B cell (primary cell): ENCODE data around the gene KCNQ5. TPM values are rescaled to one million over a fixed set of nuclear protein-coding genes. Genes with fewer than 3 reads are reported as not detected.

Experiments
- ATAC-seq: fragments of 200-7000 bp; cut with Tn5 transposase; one replicate; pipeline ENCODE4 v1.10.0; 2021; ENCODE audit warnings: low read depth, mild to moderate bottlenecking, moderate number of reproducible peaks, moderate library complexity
- CTCF ChIA-PET: fragments of 350-600 bp; sonication (Branson Sonifier 250); formaldehyde crosslinking; loops from one replicate; lab custom pipeline; 2021; ENCODE audit warnings: antibody characterized with exemption, inconsistent platforms; lab: Charles Lee
- POLR2A ChIA-PET: fragments of 350-600 bp; sonication (Branson Sonifier 250); formaldehyde crosslinking; loops from one replicate; lab custom pipeline; 2021; ENCODE audit warnings: antibody characterized with exemption; lab: Charles Lee
- DNase-seq: peaks from one replicate; pipeline ENCODE4 v3.0.0; 2013
- H2AFZ ChIP-seq: 2 replicates; pipeline ENCODE4 v1.6.1; 2012; ENCODE audit warnings: mild to moderate bottlenecking, low read depth, low read length; ENCODE audit not compliant: insufficient read depth, poor library complexity, severe bottlenecking
- H3K27ac ChIP-seq, 2 donors: 1 replicate in 1 of 2; 2 replicates in 1 of 2; pipeline ENCODE4 v1.5.1; 2012 to 2013; ENCODE audit warnings: low read length in 2 of 2, mild to moderate bottlenecking in 2 of 2, moderate library complexity in 1 of 2
- H3K27me3 ChIP-seq, 4 experiments: fragments of 200-600 bp in 1 of 4; sonication (generic) in 1 of 4; replicated peaks in 1 of 4; 1 replicate in 2 of 4; 2 replicates in 2 of 4; pipeline versions ENCODE4 v1.6.1 to v1.7.0; 2013 to 2016; ENCODE audit warnings: low read length in 3 of 4, mild to moderate bottlenecking in 2 of 4, mixed read lengths in 1 of 4, moderate library complexity in 1 of 4; ENCODE audit not compliant: insufficient read depth in 4 of 4, control insufficient read depth in 3 of 4; ENCODE audit errors: control extremely low read depth in 1 of 4
- H3K36me3 ChIP-seq, 2 experiments: replicated peaks in 1 of 2; 1 replicate in 1 of 2; 2 replicates in 1 of 2; pipeline versions ENCODE4 v1.6.1 to v1.7.1; 2013; ENCODE audit warnings: low read length in 1 of 2; ENCODE audit not compliant: insufficient read depth in 2 of 2, control insufficient read depth in 1 of 2; ENCODE audit errors: control extremely low read depth in 1 of 2, extremely low read depth in 1 of 2
- H3K4me1 ChIP-seq, 2 donors: fragments of 200-600 bp in 1 of 2; sonication (generic) in 1 of 2; 1 replicate in 1 of 2; 2 replicates in 1 of 2; pipeline versions ENCODE4 v1.5.1 to v1.6.1; 2013 to 2017; ENCODE audit warnings: low read length in 2 of 2; ENCODE audit not compliant: control insufficient read depth in 2 of 2, insufficient read depth in 2 of 2
- H3K4me2 ChIP-seq: replicated peaks from 2 replicates; pipeline ENCODE3; 2012; ENCODE audit warnings: mild to moderate bottlenecking, low read depth, low read length; ENCODE audit not compliant: poor library complexity, severe bottlenecking
- H3K4me3 ChIP-seq, 5 experiments: fragments of 200-600 bp in 1 of 5; sonication (generic) in 1 of 5; 1 replicate in 3 of 5; 2 replicates in 2 of 5; pipeline versions ENCODE4 v1.5.1 to v1.7.0; 2011 to 2016; ENCODE audit warnings: low read length in 4 of 5, mild to moderate bottlenecking in 4 of 5, low read depth in 2 of 5, control low read depth in 1 of 5, moderate library complexity in 1 of 5; ENCODE audit not compliant: insufficient read depth in 1 of 5; ENCODE audit errors: control extremely low read depth in 1 of 5, extremely low read depth in 1 of 5
- H3K79me2 ChIP-seq: fragments of 200-600 bp; sonication (generic); one replicate; pipeline ENCODE4 v1.6.0; 2016; ENCODE audit warnings: low read length; ENCODE audit not compliant: control insufficient read depth, insufficient read depth
- H3K9ac ChIP-seq: fragments of 200-600 bp; sonication (generic); 2 replicates; pipeline ENCODE4 v1.6.1; 2017; ENCODE audit warnings: mild to moderate bottlenecking, low read length, moderate library complexity
- H3K9me3 ChIP-seq, 3 donors: one replicate each; pipeline versions ENCODE4 v1.6.1 to v1.7.1; 2013; ENCODE audit warnings: low read length in 2 of 3; ENCODE audit not compliant: control insufficient read depth in 2 of 3, insufficient read depth in 1 of 3; ENCODE audit errors: control extremely low read depth in 1 of 3
- H4K20me1 ChIP-seq: 2 replicates; pipeline ENCODE4 v1.6.0; 2012; ENCODE audit warnings: mild to moderate bottlenecking, low read length; ENCODE audit not compliant: insufficient read depth, control insufficient read depth, poor library complexity, severe bottlenecking
- H3K27ac Mint-ChIP-seq: one replicate; pipeline ENCODE4 v1.8.0; 2021; ENCODE audit warnings: mixed read lengths
- H3K27me3 Mint-ChIP-seq: one replicate; pipeline ENCODE4 v1.8.0; 2021; ENCODE audit warnings: mixed read lengths
- H3K4me1 Mint-ChIP-seq: one replicate; pipeline ENCODE4 v1.8.0; 2021; ENCODE audit warnings: mixed read lengths
- H3K4me3 Mint-ChIP-seq: one replicate; pipeline ENCODE4 v1.8.0; 2021; ENCODE audit warnings: mixed read lengths
- H3K9me3 Mint-ChIP-seq: one replicate; pipeline ENCODE4 v1.8.0; 2022; ENCODE audit warnings: mixed read lengths; ENCODE audit not compliant: insufficient read depth
- CTCF ChIP-seq: fragments of 200-600 bp; IDR thresholded peaks from one replicate; pipeline ENCODE4 v1.8.0; 2022; ENCODE audit warnings: antibody characterized with exemption, mild to moderate bottlenecking
- EZH2 ChIP-seq: IDR thresholded peaks from 2 replicates; pipeline ENCODE4 v1.6.1; 2012; ENCODE audit warnings: borderline replicate concordance, low read depth, mild to moderate bottlenecking, moderate library complexity, low read length; ENCODE audit not compliant: insufficient read depth, poor library complexity, severe bottlenecking
- WGBS: methylation state at CpG from one replicate; pipeline ENCODE4 v1.1.5; 2013; ENCODE audit warnings: missing lambda C conversion rate; ENCODE audit not compliant: insufficient coverage; 5-methylcytosine and 5-hydroxymethylcytosine counted together
- intact Hi-C: fragments of 100-400 bp; cut with micrococcal nuclease; formaldehyde crosslinking; loops from one replicate; pipeline ENCODE4 v1.10.0; 2022
- polyA plus RNA-seq: library from polyadenylated mRNA; depleted of rRNA; stranded (reverse); fragments of >200 nt; gene quantifications from 2 replicates; pipeline ENCODE4 v1.2.3, GENCODE V29; 2012
- total RNA-seq, 2 donors: library from RNA; stranded (reverse); fragments of 120-200 nt in 1 of 2; gene quantifications; 1 replicate in 1 of 2; 2 replicates in 1 of 2; pipeline versions ENCODE4 v1.2.3 to v1.2.4, GENCODE V29; 2013 to 2022

Gene KCNQ5
- total and polyA plus RNA-seq, 2 donors (not counting 1 experiment from before 2014, with no cell fraction given): 2.3 to 9.4 TPM

DNA sequence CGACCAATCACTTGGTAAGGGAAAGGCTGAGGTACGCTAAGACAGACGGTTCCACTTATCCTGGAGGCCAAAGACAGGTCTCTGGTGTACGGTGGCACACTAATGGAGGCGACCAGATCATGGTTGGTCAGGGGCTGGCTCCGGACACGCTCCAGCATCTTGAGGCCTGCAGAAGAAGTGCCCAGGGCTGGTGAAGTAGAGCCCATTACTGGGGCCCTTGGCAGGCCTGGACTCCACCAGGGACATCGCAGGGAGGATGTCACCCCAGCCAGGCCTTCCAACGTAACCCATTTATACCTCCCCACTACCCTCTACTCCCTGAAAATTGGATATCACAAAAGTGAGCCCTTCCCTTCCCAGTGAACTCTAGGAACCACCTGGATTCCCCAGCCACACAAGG, 587.3 kb downstream of the KCNQ5 start:
- ChIA-PET CTCF (no interaction called here), POLR2A (no interaction called here)
- Histone ChIP-seq H3K4me2 (no peak overlapping the region), H2AFZ (no peak overlapping the region), H3K27me3 (peaks cover 0 to 3% (median 0%) of the 10 kb centered on the region in 4 experiments), H3K27ac (no peak overlapping the region), H3K9ac (no peak overlapping the region), H3K36me3 (no peaks in the 10 kb centered on the region), H3K4me1 (no peaks in the 10 kb centered on the region), H4K20me1 (no peaks in the 10 kb centered on the region), H3K79me2 (no peaks in the 10 kb centered on the region), H3K4me3 (no peak overlapping the region), H3K9me3 (peaks cover 0 to 5% (median 0%) of the 10 kb centered on the region in 3 donors)
- 87% methylated on average over 9 of the region's 9 CpGs for WGBS
- ATAC-seq (no peak), DNase-seq (no peak)
- H3K4me1 Mint-ChIP-seq: no peaks in the 10 kb centered on the region
- TF ChIP-seq CTCF (no peak), EZH2 (no peak)
- intact Hi-C loops: no loop called here
- H3K27me3 Mint-ChIP-seq: peaks cover 5% of the 10 kb centered on the region
- no peak overlapping the region for H3K27ac Mint-ChIP-seq
- no peak overlapping the region for H3K4me3 Mint-ChIP-seq
- H3K9me3 Mint-ChIP-seq: no peaks in the 10 kb centered on the region

GRCh38 chr6:73216859-73217258, 595.0 kb downstream of the KCNQ5 start:
- Histone ChIP-seq H3K9ac (no peak overlapping the region), H3K4me3 (no peak overlapping the region), H3K27ac (no peak overlapping the region), H3K36me3 (no peaks in the 10 kb centered on the region), H2AFZ (no peak overlapping the region), H3K4me1 (no peaks in the 10 kb centered on the region), H3K4me2 (no peak overlapping the region), H3K79me2 (no peaks in the 10 kb centered on the region), H3K9me3 (no peaks in the 10 kb centered on the region), H3K27me3 (no peaks in the 10 kb centered on the region), H4K20me1 (no peaks in the 10 kb centered on the region)
- Mint-ChIP-seq H3K27me3 (no peaks in the 10 kb centered on the region), H3K4me3 (no peak overlapping the region), H3K9me3 (peaks cover 2% of the 10 kb centered on the region), H3K27ac (no peak overlapping the region), H3K4me1 (no peaks in the 10 kb centered on the region)
- TF ChIP-seq CTCF: no peak
- TF ChIP-seq EZH2: no peak
- ChIA-PET POLR2A (no interaction called here), CTCF (no interaction called here)
- intact Hi-C loops: no loop called here
- ATAC-seq: no peak
- WGBS: no CpG with 5 or more reads among the region's 2 CpGs
- no peak for DNase-seq
